ENCODE results near the gene NFATC2. TPM values are rescaled to one million over a fixed set of nuclear protein-coding genes. Genes with fewer than 3 reads are reported as not detected.

Gene NFATC2
- total RNA-seq, 1 experiment from 2014 or later: 6.3 TPM

DNA sequence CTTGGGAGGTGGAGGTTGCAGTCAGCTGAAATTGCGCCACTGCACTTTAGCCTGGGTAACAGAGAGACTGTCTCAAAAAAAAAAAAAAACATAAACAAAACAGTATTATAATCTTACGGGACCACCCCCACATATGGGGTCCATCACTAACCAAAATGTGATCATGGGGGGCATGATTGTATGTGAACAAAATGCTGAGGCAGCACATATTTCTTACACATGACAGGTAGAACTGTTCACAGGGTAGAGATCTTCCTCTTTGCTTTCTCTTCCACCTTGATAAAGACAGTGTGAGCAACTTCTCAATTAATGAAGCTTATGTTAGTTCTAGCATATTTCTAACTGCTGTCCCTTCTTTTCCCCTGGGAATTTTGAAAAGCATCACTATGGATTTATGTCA, 24.7 kb downstream of the NFATC2 start:
- POLR2A ChIA-PET (ENCODE audit: unreplicated experiment): interaction anchor here (0.7 kb wide), 1 partner anchor 24 kb away, joined by 6 read pairs; no protein-coding TSS in a partner anchor
- CTCF ChIA-PET: no interaction called here
- intact Hi-C loops (cut with micrococcal nuclease; ENCODE audit: unreplicated experiment): no loop called here
- no peaks in the 10 kb centered on the region for H3K9me3 ChIP-seq (ENCODE audit: insufficient read depth, low read depth)
- H3F3A ChIP-seq (ENCODE audit: insufficient read depth, low read depth): no peaks in the 10 kb centered on the region
- no peak overlapping the region for H3K4me2 ChIP-seq
- no peak overlapping the region for H3K4me3 ChIP-seq
- no peaks in the 10 kb centered on the region for H3K4me1 ChIP-seq (replicated peaks; ENCODE audit: insufficient read depth)
- DNase-seq: no peak
- no peak overlapping the region for H2AFZ ChIP-seq
- no TSS peak for BruUV-seq (replicated peaks)
- no peaks in the 10 kb centered on the region for H3K9me2 ChIP-seq (ENCODE audit: insufficient read depth)
- H3K36me3 ChIP-seq (ENCODE audit: low read depth): peaks cover 4% of the 10 kb centered on the region; the same call in 1 of the 2 replicates
- H4K20me1 ChIP-seq (ENCODE audit: insufficient read depth): no peaks in the 10 kb centered on the region
- no peaks in the 10 kb centered on the region for H3K79me2 ChIP-seq (ENCODE audit: low read depth)
- H3K27ac ChIP-seq: no peak overlapping the region
- no peaks in the 10 kb centered on the region for H3K27me3 ChIP-seq (ENCODE audit: insufficient read depth, low read depth)
- TF ChIP-seq EZH2 (IDR thresholded peaks at IDR 0.05; ENCODE audit: low read depth): no peak
- TF ChIP-seq, protein P1, sequence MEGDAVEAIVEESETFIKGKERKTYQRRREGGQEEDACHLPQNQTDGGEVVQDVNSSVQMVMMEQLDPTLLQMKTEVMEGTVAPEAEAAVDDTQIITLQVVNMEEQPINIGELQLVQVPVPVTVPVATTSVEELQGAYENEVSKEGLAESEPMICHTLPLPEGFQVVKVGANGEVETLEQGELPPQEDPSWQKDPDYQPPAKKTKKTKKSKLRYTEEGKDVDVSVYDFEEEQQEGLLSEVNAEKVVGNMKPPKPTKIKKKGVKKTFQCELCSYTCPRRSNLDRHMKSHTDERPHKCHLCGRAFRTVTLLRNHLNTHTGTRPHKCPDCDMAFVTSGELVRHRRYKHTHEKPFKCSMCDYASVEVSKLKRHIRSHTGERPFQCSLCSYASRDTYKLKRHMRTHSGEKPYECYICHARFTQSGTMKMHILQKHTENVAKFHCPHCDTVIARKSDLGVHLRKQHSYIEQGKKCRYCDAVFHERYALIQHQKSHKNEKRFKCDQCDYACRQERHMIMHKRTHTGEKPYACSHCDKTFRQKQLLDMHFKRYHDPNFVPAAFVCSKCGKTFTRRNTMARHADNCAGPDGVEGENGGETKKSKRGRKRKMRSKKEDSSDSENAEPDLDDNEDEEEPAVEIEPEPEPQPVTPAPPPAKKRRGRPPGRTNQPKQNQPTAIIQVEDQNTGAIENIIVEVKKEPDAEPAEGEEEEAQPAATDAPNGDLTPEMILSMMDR (conservative IDR thresholded peaks at IDR 0.05): no peak

DNA sequence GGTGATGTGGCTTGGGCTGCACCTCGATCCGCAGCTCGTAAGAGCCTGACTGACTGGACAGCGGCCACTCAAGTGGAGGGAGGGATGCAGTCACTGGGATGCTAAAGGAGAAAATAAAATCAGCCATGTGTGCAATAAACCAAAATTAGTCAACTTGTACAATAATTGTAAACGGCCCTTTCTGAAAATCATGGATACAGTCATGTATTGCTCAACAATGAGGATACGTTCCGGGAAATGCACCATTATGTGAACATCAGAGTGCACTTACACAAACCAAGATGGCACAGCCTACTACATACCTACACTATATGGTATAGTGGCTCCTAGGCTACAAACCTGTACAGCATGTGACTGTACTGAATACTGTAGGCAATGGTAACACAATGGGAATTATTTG, 25.7 kb downstream of the NFATC2 start:
- ChIA-PET POLR2A (ENCODE audit: unreplicated experiment) (no interaction called here), CTCF (no interaction called here)
- Histone ChIP-seq H3K79me2 (ENCODE audit: low read depth) (no peaks in the 10 kb centered on the region), H3K27ac (no peak overlapping the region), H3K9me3 (ENCODE audit: insufficient read depth, low read depth) (no peaks in the 10 kb centered on the region), H3F3A (ENCODE audit: insufficient read depth, low read depth) (no peaks in the 10 kb centered on the region), H3K4me3 (no peak overlapping the region), H3K9me2 (ENCODE audit: insufficient read depth) (no peaks in the 10 kb centered on the region), H3K36me3 (ENCODE audit: low read depth) (peaks cover 4% of the 10 kb centered on the region; the same call in 1 of the 2 replicates), H3K4me2 (no peak overlapping the region), H3K27me3 (ENCODE audit: insufficient read depth, low read depth) (no peaks in the 10 kb centered on the region), H2AFZ (no peak overlapping the region), H3K4me1 (replicated peaks; ENCODE audit: insufficient read depth) (no peaks in the 10 kb centered on the region), H4K20me1 (ENCODE audit: insufficient read depth) (no peaks in the 10 kb centered on the region)
- no TSS peak for BruUV-seq (replicated peaks)
- DNase-seq: no peak
- TF ChIP-seq, protein P1 (conservative IDR thresholded peaks at IDR 0.05): no peak
- no peak for TF ChIP-seq EZH2 (IDR thresholded peaks at IDR 0.05; ENCODE audit: low read depth)
- intact Hi-C loops (cut with micrococcal nuclease; ENCODE audit: unreplicated experiment): no loop called here

DNA sequence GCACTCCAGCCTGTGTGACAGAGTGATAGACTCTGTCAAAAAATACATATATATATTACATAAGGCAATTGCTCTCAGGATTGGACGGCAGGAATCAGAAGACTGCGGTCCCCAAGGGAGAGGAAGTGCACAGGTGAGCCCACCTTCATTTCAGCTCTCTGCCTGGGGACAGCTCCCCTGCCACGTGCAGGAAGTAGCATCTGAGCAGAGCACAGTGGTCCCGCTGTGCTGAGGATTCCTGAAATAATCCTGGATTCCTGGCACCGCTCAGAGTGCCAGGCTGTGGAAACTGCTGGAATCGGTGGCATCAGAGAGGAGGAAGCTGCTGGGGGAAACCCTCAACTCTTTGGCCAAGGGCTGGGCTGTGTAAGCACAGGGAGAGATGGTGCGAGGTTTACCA, 27.7 kb downstream of the NFATC2 start:
- Histone ChIP-seq H3K9me3 (ENCODE audit: insufficient read depth, low read depth) (no peaks in the 10 kb centered on the region), H3K36me3 (ENCODE audit: low read depth) (peaks cover 4% of the 10 kb centered on the region; the same call in 1 of the 2 replicates), H3K79me2 (ENCODE audit: low read depth) (no peaks in the 10 kb centered on the region), H3K27ac (no peak overlapping the region), H3K4me2 (no peak overlapping the region), H3K4me1 (replicated peaks; ENCODE audit: insufficient read depth) (no peaks in the 10 kb centered on the region), H3K4me3 (no peak overlapping the region), H3F3A (ENCODE audit: insufficient read depth, low read depth) (no peaks in the 10 kb centered on the region), H3K27me3 (ENCODE audit: insufficient read depth, low read depth) (no peaks in the 10 kb centered on the region), H2AFZ (no peak overlapping the region), H4K20me1 (ENCODE audit: insufficient read depth) (no peaks in the 10 kb centered on the region), H3K9me2 (ENCODE audit: insufficient read depth) (no peaks in the 10 kb centered on the region)
- intact Hi-C loops (cut with micrococcal nuclease; ENCODE audit: unreplicated experiment): no loop called here
- no peak for DNase-seq
- BruUV-seq (replicated peaks): no TSS peak
- TF ChIP-seq EZH2 (IDR thresholded peaks at IDR 0.05; ENCODE audit: low read depth): no peak
- TF ChIP-seq, protein P1 (conservative IDR thresholded peaks at IDR 0.05): no peak
- ChIA-PET CTCF (no interaction called here), POLR2A (ENCODE audit: unreplicated experiment) (no interaction called here)

Data from PC-9 (cell line).